Activated CD8-positive, alpha-beta memory T cell treated with anti-CD3 and anti-CD28 coated beads for 48 hours (primary cell): ENCODE measurements around the gene DAPK3.
"Not testable (repeated sequence)": the region's sequence is repeated elsewhere in the genome, so short reads cannot be mapped to it uniquely, and the experiment has no call there.

ENCODE experiments used
- DNase-seq, 3 experiments: peaks; one replicate each; pipeline ENCODE4 v3.0.0-alpha.2; 2020; ENCODE audit warnings: low read depth in 2 of 3, low spot score in 2 of 3

The DAPK3 gene

DNA sequence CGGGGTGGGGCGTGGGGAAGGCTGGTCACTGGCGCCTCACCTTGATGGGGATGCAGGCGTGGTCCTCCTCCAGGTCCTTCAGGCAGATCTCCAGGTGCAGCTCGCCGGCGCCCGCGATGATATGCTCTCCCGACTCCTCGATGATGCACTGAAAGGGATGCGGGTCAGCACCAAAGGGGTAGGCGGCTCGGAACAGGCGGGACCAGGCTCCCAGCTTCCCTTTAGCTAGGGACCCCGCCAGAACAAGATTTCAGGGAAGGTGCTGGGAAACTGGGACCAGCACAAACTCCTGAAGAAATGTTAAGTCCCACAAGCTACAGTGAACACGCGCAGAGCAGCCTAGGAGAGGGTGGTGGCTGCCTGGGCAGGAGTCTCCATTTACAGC, 8.4 kb upstream of the DAPK3 start:
- no peak for DNase-seq

DNA sequence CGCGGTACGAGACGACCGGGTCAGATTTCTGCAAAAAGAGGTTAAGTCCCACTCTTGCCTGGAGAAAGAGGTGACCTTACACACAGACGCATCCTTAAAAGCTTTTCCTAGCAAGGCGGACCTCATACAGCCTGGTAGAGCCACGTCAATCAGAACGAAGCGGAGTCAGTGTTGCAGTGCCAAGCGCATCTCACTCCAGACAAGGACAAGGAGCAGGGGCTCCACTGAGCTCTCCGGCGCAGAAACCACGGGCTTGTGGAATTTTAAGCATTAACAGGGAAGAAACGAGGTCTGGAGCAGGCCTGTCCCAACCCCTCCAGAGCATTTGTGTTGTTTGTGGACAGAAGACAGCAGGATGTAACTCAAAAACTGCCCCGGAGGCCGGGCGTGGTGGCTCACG, 7.2 kb upstream of the DAPK3 start:
- no peak for DNase-seq

DNA sequence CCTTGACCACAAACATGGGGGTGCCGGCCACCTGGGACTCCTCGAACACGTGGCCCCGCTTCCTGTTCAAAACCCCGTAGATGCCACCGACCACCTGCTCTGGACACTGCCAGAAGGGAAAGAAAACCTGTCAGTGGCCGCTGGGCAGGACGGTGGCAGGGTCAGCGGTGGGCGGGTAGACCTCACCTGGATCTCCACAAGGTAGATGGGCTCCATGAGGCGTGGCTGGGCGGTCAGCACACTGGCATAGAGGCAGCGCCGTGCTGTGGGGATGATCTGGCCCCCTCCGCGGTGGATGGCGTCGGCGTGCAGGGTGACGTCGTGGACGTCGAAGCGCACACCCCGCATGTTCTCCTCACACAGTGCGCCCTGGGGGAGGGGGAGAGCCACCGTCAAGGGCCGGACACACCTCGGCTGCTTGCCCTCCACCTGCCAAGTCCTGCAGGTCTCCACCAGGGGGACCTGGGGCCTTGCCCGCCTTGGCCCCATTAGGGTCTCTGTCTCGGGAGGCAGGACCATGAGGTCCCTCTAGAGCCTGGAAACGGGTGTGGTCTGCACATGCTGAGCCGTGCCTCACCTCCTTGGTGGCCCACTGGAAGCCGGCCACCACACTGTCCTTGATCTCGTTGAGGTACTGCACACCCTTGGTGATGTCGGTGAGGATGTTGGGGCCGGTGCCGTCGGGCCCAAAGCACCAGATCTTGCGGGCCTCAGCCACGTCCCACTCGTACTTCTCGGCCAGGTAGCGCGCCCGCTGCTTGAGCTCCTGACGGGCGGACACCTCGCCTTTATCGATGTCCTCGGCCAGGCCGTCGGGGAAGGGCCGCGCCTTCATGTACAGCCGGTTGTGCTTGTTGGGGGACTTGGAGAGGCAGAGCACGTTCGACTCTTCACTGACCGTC, 6.6 kb upstream of the DAPK3 start:
- no peak for DNase-seq

DNA sequence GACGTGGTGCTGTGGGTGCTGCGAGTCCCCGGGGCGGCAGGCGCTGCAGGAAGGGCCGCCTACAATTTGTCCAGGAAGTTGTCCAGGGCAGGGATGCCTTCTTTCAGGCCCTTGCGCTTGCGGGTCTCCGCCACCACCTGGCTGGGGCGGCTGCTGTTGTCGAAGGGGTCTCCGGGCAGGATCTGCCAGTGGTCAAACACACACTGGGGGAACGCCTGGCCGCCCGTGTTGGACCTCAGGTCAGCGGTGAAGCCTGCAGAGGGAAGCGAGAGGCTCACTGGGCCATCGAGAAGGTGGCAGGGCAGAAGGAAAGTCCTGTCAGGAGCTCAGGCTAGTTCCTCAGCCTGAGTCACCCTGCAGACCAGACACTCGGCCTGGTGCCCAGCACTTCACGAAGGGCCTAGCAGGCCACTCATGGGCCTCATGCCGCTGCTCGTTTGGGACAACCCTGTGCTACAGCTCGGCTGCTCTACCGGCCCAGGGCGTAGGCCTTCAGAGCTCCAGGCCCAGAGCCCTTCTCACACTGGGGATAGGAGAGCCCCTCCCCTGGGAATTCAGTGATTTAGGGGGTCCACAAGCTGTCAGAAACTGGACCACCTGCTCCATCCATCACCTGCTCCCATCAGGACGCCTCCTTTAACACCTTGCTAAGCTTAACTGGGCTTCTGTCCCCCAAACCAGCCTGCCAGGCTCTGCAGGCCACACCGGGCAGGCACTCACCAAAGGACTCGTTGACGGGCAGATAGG, 5.8 kb upstream of the DAPK3 start:
- DNase-seq, result no peak

DNA sequence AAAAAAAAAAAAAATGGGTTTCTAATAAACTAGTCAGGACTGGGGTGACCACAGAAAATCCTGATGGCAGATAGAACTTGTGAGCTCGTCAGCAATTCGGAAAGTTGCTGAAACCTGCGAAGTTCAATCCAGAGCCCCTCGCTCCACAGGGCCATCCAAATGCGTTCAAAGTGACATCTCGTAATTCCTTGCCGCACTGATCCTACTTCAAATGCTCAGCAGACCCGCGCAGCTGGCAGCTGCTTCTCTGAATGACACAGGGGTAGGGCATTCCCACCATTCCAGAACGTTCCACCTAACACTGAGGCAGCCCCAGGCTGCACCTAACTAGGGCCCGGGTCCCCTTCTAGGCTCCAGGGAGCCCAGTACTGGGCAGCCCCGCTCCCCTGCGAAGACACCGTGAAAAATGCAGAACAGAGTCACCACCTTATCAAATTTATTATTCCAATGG, 4.8 kb upstream of the DAPK3 start:
- DNase-seq, result no peak

DNA sequence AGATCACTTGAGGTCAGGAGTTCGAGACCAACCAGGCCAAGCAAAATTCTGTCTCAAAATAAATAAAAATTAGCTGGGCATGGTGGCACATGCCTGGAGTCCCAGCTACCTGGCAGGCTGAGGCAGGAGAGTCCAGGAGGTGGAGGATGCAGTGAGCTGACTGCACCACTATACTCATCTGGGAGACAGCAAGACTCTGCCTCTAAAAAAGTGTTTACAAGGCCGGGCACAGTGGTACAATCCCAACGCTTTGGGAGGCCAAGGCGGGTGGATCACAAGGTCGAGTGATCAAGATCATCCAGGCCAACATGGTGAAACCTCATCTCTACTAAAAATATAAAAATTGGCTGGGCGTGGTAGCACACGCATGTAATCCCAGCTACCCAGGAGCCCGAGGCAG, 4.2 kb upstream of the DAPK3 start:
- DNase-seq, result no peak

DNA sequence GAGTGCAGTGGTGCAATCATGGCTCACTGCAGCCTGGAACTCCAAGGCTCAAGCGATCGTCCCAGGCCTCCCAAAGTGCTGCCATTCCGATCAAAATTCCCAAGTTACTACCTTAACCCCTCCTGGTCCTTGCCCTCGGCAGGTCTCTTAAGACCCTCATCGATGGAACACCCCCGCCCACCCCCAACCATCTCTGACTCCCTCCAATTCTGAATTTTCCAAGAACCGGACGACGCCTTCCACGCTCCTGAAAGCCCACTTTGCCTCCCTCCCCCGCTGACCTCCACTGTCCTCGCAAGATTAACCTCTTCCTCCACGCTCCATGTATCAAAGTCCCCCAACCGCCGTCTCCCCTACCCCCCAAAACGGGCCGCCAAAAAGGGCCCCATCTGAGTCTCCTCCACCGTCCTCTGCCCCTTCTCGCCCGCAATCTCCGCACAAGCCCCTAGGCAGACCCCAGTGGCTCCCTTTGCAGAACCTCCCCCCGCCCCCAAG, 539 bp downstream of the DAPK3 start:
- DNase-seq, result no peak

DNA sequence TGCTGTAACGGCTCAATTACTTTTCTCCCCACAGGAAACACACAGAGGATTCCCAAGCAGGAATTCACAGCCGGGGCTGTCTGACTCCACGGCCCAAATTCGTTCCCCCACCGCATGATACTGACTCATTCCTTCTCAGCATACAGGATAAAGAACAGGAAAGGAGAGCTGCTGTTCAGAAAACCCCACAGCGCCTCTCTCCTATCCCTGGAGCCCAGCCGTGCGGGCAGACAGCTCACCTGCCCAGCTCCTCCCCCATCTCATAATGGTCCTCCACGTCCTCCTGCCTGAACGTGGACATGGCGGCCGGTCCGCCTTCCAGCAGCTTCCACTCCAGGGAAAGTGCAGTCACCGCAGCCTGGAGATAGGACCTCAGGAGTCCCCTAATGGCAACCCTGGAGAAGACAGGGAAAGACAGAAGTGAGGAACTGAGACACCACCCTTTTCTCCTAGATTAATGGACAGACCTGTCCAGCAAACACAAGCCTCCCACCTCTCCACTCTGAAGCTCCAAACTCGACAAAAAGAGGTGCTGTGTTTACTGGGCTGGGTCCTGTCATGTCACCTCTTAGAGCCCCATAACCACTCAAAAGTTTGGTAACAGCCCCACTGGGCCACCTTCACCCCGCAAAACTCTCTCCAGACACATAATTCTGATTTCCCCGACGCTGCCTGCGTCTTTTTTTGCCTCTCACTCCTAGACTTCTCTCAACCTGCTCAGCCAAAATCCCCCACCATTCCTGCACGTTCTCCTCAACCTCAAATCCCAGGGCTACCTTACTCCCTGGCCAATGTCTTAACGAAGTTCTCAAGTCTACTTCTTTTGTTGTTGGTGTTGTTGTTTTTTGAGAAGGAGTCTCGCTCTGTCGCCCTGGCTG, 1.2 kb downstream of the DAPK3 start:
- DNase-seq, result no peak

DNA sequence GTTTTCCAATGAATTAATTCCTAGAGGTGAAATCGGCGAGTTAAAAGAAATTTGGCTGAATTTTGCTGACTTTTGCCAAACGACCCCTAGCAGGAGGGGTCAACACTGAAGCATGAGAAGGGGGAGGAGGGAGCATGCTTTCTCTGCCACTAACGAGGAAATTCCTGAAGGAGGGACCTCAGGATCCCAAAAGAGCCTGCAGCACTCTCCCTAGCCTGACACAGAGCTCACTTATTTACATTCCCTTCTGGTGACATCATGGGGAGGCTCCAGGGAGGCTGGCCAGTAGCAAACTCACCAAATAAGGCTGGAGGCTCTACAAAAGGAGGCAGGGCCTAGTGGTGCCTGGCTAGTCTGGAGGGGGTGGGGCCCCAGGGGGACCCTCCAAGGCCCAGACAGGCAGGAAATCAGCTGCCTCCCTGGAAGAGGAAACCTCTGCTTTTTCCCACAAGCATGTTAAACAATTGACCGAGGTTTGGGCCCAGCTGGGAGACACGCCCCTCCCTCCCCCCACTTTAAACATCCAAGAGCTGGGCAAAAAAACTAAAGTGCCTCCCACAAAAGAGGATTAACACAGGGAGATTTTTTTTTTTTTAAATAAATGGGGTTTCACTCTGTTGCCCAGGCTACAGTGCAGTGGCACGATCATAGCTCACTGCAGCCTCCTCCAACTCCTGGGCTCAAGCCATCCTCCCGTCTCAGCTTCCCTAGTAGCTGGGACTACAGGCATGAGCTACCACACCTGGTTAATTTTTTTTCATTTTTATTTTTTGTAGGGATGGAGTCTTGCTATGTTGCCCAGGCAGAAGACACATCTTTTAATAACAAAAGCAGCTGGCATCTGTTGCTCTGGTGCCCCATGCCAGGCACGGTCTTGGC, 2.1 kb downstream of the DAPK3 start:
- DNase-seq, result no peak

DNA sequence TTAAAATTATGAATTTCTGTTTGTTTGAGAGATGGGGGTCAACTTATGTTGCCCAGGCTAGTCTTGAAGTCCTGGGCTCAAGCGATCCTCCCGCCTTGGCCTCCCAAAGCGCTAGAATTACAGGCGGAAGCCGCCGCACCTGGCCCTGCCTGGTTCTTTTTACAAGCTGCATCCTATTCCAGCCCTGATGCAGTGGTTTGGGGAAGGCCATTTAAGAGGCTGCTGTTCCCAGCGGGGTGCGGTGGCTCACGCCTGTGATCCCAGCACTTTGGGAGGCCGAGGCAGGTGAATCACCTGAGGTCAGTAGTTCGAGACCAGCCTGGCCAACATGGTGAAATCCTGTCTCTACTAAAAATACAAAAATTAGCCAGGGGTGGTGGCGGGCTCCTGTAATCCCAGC, 2.9 kb downstream of the DAPK3 start:
- not testable (repeated sequence) for DNase-seq

DNA sequence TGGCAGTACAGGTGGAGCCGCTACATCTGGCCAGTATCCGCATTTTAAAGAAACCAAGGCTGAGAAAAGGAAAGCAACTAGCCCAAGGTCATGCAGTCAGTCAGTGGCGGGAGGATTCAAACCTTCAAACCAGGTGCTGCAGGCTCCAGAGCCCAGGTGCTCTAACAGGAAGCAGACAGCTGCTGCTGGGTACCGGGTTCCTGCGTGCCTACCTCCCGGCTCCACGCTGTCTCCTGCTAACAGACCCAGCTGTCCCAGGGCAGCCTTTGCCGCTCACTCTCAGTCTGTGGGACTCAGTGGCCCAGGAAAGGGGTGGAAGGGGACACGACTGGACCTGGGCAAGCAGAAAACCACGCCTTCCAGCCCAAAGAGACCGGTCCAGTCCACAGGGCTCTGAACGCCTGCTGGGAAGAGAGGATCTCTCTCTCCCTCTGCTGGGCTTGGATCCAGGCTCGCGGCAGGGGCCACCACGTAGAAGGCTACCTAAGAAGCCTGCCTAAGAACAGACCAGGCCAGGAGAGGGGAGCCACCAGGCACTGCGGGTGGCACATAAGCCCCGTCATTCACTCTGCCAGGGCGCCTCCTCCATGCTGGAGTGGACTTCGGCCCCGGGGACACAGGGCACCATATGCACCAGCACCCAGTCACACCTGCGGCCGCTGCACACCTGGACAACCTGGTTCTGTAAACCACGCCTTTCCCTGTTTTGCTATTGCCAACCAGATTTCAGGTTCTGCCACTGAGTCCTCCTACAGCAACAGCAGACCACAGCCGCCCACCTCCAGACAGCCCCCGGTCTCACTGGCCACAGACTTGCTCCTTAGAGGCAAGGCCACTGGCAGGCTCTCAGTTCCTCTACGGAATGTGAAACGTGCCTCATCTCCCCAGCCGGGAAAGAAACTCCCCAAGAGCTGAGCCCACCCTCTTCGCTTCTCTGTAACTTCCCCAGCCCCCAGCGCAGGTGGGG, 4.6 kb downstream of the DAPK3 start:
- no peak for DNase-seq

DNA sequence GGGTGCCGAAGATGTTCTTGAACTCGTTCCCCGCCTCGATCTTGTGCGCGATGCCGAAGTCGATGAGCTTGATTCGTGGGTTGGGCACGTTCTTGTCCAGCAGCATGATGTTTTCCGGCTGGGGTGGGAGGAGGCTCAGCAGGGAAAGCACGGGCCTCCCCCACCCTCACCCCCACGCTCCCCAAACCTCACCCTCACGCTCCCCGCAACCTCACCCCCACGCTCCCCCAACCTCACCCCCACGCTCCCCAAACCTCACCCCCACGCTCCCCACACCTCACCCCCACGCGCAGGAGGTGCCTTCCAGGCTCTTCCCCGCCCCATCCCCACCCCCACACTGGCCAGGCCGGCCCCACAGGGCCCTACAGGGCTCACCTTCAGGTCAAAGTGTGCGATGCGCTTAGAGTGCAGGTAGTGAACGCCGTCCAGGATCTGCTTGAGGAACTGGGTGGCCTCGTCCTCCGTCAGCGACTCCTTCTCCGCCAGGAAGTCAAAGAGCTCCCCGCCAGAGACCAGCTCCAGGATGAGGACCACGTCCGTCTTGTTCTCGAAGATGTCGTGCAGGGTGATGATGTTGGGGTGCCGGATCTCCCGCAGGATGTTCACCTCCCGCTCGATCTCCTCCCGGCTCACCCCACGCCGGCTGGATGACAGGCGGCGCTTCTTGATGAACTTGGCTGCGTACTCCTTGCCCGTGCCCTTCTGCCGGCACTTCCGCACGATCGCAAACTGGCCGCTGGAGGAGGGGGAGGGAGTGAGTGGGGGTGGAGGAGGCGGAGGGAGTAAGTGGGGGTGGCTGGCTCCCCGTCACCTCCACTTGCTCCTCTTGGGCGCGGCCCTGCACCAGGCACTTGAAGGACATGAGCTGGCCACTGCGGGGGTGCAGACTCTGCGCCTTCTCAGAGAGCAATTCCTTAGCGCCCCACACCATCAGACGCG, 6.4 kb downstream of the DAPK3 start:
- DNase-seq, result no peak

DNA sequence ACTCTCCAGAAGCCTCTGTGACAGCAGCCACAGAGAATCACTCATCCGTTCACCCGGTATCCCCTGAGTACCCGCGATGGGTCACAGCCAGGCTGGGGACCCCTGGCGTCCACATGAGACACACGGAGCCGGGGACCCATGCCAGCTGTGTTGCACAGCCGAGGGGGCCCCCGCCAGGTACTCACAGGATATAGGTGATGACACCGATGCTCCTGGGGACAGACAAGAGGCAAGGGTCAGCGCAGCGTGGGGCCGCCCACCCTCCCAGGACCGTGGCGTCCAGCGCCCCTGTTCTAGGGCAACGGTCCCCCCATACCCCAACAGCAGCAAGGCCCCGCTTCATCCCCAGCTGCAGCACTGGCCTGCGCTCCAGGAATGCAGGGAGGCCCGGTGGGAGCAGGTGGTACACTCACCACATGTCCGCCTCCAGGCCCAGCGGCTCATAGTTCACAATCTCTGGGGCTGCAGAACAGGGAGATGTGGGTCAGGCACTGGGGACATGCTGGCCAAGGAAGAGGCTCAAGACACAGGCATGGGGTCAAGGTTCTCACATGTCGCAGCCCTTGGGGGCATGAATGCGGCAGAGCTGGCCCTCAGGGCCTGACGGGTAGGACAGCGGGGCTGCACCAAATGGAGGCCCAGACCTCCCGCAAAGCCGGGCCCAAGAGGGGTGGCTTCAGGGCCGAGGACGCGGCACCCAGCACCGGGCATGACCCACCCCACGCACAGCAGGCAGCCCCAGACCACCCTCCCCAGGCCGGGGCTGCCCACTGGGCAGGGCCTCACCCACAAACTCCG, 7.2 kb downstream of the DAPK3 start:
- DNase-seq, result no peak

DNA sequence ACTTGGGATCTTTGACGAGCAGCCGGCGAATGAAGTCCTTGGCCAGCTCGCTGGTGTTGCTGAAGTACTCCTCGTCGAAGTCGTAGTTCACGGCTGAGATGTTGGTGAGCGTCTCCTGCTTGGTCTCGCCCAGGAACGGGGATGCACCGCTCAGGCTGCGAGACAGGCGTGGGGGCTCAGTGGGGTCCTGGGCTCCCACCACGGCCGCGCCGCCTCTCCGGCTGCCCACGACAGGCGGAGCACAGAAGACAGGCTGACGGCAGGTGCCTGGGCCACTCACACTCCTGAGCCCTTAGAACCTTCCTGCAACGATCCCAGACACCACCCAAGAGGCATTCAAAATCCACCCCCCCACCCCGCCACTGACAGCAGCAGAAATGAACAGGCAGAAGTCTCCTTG, 9.9 kb downstream of the DAPK3 start:
- DNase-seq, result no peak

DNA sequence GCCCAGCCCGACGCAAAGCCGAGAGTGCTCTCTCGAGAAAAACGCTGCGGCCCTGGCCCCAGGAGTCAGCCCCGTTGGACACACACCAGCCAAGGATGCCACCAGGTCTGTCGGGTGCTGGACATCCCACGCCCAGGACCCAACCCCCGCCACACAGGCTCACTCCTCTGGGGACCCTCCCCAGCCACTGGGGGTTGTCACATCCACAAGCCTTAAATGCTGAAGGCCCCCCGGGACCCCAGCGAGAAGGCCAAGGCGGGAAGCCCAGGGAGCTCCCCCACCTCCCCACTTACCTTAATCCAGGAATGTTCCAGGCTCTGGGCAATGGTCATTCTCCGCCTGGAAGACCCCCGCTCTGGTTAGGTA, 11.2 kb downstream of the DAPK3 start:
- no peak for DNase-seq

DNA sequence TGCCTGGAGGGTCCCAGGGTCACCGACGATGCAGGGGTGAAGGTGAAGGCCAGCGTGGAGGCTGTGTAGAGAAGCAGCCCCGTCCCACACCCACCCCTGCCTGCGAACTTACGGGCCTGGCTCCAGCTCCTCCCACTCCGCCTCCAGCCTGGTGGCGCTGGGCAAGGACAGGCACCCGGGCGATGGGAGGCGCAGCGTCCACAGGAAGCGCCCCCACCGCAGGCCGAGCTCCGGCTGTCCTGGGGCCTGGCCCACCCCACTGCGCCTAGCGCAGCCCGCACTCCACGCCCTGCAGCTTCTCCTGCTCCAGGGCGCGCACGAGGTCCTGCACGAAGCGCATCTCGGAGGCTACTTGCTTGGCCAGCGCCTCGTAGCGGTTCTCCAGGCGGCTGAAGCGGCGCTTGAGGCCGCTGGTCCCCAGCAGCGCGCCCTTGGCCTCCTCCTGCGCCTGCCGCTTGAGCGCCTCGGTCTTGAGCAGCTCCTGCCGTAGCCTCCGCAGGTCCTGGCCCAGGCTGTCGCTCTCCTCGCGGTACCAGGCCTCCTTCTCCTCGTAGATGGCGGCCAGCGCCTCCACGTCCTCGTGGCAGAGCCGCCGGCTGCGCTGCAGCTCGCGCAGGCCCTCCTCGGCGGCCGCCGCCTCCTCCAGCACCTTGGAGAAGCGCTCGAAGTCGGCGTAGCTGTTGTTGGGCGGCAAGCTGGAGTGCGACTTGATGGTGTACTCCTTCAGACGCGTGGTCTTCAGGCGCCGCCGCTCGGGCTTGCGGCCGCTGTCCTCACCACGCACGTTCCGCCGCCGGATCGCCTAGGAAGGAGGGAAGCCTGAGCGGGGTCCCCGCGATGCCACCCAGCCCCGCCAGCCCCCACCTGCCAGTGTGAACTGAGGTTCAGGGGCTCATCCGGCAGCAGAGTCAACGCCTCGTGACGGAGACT, 11.8 kb downstream of the DAPK3 start:
- no peak for DNase-seq
